SU-DHL-6 (cell line): ENCODE results near the gene TENM4.

Experiments used
- H2AFZ ChIP-seq: fragments of 200-600 bp; sonication (generic); 2 replicates; pipeline ENCODE4 v1.6.1; 2014; ENCODE audit warnings: low read depth, mild to moderate bottlenecking, moderate library complexity, mixed read lengths, antibody characterized with exemption, low read length; ENCODE audit not compliant: severe bottlenecking
- H3F3A ChIP-seq: fragments of 200-600 bp; shearing (Covaris generic); 2 replicates; pipeline ENCODE4 v1.6.0; 2016; ENCODE audit warnings: antibody characterized with exemption, mild to moderate bottlenecking; ENCODE audit not compliant: insufficient read depth
- H3K27ac ChIP-seq: fragments of 200-600 bp; sonication (generic); 2 replicates; pipeline ENCODE4 v1.5.1; 2016; ENCODE audit warnings: low read depth, mild to moderate bottlenecking, low read length, moderate library complexity, mixed read lengths
- H3K27me3 ChIP-seq: fragments of 200-600 bp; sonication (generic), shearing (Covaris generic); 2 replicates; pipeline ENCODE4 v1.6.0; 2014; ENCODE audit warnings: mild to moderate bottlenecking, low read length
- H3K36me3 ChIP-seq: fragments of 200-600 bp; sonication (generic); 2 replicates; pipeline ENCODE4 v1.6.1; 2014; ENCODE audit warnings: mild to moderate bottlenecking, low read length, mixed read lengths
- H3K4me2 ChIP-seq: fragments of 300-600, 200-600 bp; shearing (Covaris generic), sonication (generic); 2 replicates; pipeline ENCODE4 v1.6.0; 2014; ENCODE audit warnings: low read length, low read depth, mild to moderate bottlenecking; ENCODE audit not compliant: poor library complexity, severe bottlenecking
- H3K4me3 ChIP-seq: fragments of 200-600 bp; sonication (generic); 2 replicates; pipeline ENCODE4 v1.5.1; 2014; ENCODE audit warnings: antibody characterized with exemption, low read length, mild to moderate bottlenecking, mixed read lengths; ENCODE audit not compliant: insufficient read depth, poor library complexity, severe bottlenecking
- H3K79me2 ChIP-seq: fragments of 200-600 bp; sonication (generic); 2 replicates; pipeline ENCODE4 v1.6.1; 2014; ENCODE audit warnings: mild to moderate bottlenecking, low read length, moderate library complexity; ENCODE audit not compliant: insufficient read depth
- H3K9ac ChIP-seq: fragments of 200-600 bp; sonication (generic); 2 replicates; pipeline ENCODE4 v1.7.0; 2014; ENCODE audit warnings: mild to moderate bottlenecking, low read length
- H3K9me2 ChIP-seq: fragments of 200-600 bp; sonication (generic); replicated peaks from 2 replicates; pipeline ENCODE4 v1.6.1; 2014; ENCODE audit warnings: low read length; ENCODE audit not compliant: insufficient read depth
- H3K9me3 ChIP-seq: fragments of 200-600 bp; sonication (generic); 2 replicates; pipeline ENCODE4 v1.6.1; 2014; ENCODE audit warnings: low read length, mixed read lengths; ENCODE audit not compliant: insufficient read depth
- H4K20me1 ChIP-seq: fragments of 200-600 bp; sonication (generic); 2 replicates; pipeline ENCODE4 v1.6.1; 2014; ENCODE audit warnings: low read depth, mild to moderate bottlenecking, antibody characterized with exemption, low read length, moderate library complexity, mixed read lengths
- EZH2phosphoT487 ChIP-seq: fragments of 200-600 bp; sonication (generic), shearing (Covaris generic); conservative IDR thresholded peaks from 2 replicates; pipeline ENCODE4 v1.6.1; 2018; ENCODE audit warnings: mild to moderate bottlenecking, antibody characterized with exemption, low read length, moderate library complexity, mixed read lengths
- TF ChIP-seq, protein P1 (sequence below): fragments of 200-600 bp; sonication (generic); IDR thresholded peaks from one replicate; pipeline ENCODE4 v1.5.1; 2017; ENCODE audit warnings: antibody characterized with exemption, mild to moderate bottlenecking, low read length, moderate library complexity; ENCODE audit not compliant: insufficient read depth, poor library complexity, severe bottlenecking

The TENM4 gene

DNA sequence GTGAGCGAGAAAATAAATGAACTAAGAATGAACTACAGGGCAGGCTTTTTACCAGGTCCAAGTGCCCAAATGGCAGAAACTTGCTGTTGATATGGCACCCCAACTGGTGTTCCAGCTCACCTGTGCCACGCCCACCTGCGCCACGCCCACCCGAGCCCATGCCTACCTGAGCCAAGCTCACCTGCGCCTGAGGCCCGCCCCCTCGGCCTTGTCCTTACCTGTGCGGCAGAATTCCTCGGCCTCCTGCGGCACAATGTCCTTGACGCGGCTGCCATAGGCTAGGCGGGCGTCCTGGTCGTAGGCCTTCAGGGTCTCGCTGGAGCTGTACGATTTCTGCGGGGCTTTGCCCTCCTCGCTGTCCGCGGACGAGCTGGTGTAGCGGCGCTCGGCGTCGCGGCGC is 371.3 kb downstream of the TENM4 start:
- Histone ChIP-seq H3K79me2 (no peaks in the 10 kb centered on the region), H3K36me3 (no peaks in the 10 kb centered on the region), H3K9me2 (no peaks in the 10 kb centered on the region), H3F3A (no peaks in the 10 kb centered on the region), H3K27ac (no peak overlapping the region), H3K4me2 (no peak overlapping the region), H2AFZ (no peak overlapping the region), H4K20me1 (no peaks in the 10 kb centered on the region), H3K9ac (no peak overlapping the region), H3K9me3 (no peaks in the 10 kb centered on the region), H3K27me3 (no peaks in the 10 kb centered on the region), H3K4me3 (no peak overlapping the region)
- TF ChIP-seq, protein P1, sequence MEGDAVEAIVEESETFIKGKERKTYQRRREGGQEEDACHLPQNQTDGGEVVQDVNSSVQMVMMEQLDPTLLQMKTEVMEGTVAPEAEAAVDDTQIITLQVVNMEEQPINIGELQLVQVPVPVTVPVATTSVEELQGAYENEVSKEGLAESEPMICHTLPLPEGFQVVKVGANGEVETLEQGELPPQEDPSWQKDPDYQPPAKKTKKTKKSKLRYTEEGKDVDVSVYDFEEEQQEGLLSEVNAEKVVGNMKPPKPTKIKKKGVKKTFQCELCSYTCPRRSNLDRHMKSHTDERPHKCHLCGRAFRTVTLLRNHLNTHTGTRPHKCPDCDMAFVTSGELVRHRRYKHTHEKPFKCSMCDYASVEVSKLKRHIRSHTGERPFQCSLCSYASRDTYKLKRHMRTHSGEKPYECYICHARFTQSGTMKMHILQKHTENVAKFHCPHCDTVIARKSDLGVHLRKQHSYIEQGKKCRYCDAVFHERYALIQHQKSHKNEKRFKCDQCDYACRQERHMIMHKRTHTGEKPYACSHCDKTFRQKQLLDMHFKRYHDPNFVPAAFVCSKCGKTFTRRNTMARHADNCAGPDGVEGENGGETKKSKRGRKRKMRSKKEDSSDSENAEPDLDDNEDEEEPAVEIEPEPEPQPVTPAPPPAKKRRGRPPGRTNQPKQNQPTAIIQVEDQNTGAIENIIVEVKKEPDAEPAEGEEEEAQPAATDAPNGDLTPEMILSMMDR = no peak
- no peak for TF ChIP-seq EZH2phosphoT487

DNA sequence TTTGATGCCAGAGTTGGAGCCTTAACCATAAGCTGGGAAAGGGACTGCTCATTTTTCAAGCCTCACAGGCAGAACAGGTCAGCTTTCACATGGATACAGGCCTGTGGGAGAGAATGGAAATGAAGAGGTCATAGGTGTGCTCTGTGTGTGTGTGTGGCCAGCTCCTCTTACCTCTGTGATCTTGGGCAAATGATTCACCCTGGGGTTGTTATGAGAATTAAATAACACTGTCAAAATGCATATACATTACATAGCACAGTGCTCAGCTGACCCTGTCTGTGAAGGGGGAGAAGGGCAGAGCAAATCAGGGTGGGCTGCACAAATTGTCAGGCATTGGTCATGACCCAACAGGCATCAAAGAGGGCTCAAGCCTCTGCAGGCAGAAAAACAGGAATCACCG is 372.5 kb downstream of the TENM4 start:
- Histone ChIP-seq H3K9me2 (no peaks in the 10 kb centered on the region), H3K9ac (no peak overlapping the region), H4K20me1 (no peaks in the 10 kb centered on the region), H3K79me2 (no peaks in the 10 kb centered on the region), H3K9me3 (no peaks in the 10 kb centered on the region), H3K27me3 (no peaks in the 10 kb centered on the region), H3K27ac (no peak overlapping the region), H3K4me3 (no peak overlapping the region), H3K4me2 (no peak overlapping the region), H2AFZ (no peak overlapping the region), H3F3A (no peaks in the 10 kb centered on the region), H3K36me3 (no peaks in the 10 kb centered on the region)
- no peak for TF ChIP-seq EZH2phosphoT487
- TF ChIP-seq, protein P1 = no peak

DNA sequence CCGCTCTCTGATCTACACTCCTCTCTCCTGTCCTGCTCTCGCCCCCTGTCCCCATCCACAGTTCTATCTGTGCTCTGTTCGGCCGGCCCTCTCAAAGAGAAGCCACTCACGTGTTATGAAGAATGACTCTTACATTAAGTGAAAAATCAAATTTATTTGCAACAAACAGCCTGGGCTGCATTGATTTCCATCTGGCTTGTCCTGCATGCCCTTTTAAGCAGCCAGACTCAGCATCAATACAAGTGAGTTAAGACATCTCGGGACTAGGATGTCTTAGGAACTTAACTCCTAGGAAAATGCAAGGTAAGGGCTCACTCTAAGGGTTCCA is 373.5 kb downstream of the TENM4 start:
- no peaks in the 10 kb centered on the region for H3K9me2 ChIP-seq
- H3K27me3 ChIP-seq = no peaks in the 10 kb centered on the region
- no peak overlapping the region for H3K4me3 ChIP-seq
- TF ChIP-seq, protein P1 = no peak
- no peak for TF ChIP-seq EZH2phosphoT487
- no peaks in the 10 kb centered on the region for H3F3A ChIP-seq
- no peak overlapping the region for H3K9ac ChIP-seq
- H4K20me1 ChIP-seq = no peaks in the 10 kb centered on the region
- no peak overlapping the region for H3K27ac ChIP-seq
- H3K9me3 ChIP-seq = no peaks in the 10 kb centered on the region
- no peak overlapping the region for H2AFZ ChIP-seq
- no peaks in the 10 kb centered on the region for H3K36me3 ChIP-seq
- no peaks in the 10 kb centered on the region for H3K79me2 ChIP-seq
- no peak overlapping the region for H3K4me2 ChIP-seq
